Measurements from ENCODE around the gene ADAT3.

ADAT3 gene

DNA sequence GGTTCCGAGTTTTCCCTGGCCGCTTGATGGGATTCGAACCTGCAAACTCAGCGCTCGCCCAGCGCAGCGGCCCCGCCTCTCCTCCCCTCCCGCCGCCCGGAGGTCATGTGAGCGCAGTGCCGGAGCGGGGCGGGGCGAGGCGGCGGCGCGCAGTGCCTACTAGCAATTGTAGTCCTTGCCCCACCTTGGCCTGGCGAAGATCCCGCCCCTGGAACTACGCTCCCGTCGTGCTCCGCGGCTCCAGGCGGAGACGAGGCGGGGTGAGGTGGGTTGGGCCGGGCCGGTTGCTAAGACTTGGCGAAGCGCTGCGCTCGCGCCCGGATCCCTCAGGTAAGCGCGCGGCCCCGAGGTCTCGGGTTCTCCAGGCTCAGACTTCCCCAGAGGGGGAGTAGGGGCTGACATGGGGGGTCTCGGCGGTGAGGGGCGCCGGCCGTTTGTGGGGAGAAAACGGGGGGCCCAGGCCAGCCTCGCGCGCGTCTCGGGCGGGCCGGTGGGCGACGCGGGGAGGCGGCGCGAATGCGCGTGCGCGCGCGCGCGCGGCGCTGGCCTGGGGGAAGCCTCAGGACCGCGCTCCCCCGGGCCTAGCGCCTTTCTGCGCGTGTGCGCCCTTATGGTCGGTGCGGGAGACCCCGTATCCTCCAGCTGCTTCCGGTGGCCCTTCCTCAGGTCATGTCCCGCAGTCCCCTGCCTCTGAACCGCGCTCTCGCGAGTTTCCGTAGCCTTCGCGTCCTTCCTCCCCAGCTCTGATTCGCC, at the start of gene ADAT3, which contains the start of gene SCAMP4:
Gene ADAT3, plus strand, starts transcription at position 290 of the 753 bp plus-strand sequence. CDS start 6,649 bp downstream, outside the sequence.
Gene SCAMP4, plus strand, starts transcription at position 290 of the 753 bp plus-strand sequence. CDS start 9,621 bp downstream, outside the sequence.
- DNase-seq: peak; percentile 97

DNA sequence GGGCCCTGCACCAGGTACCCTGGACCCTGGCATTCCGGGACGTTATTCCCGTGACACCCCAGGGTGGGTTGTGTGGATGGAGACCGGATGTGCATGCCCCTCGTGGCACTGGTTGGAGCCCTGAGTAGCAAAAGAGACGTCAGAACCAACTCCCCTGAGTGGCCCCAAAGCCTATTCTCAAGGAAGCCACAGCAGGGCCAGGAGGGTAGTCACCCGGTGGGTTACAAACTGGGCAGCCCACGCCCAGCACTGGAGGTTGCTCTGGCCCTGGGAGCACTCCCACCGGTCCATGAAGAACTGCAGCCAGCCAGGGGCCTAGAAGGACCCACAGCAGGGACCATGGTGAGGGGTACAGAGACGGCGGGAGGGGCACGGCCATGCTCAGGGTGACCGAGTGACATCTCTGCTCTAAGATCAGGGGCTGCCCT, 49.4 kb upstream of the ADAT3 start:
- no peak for DNase-seq

DNA sequence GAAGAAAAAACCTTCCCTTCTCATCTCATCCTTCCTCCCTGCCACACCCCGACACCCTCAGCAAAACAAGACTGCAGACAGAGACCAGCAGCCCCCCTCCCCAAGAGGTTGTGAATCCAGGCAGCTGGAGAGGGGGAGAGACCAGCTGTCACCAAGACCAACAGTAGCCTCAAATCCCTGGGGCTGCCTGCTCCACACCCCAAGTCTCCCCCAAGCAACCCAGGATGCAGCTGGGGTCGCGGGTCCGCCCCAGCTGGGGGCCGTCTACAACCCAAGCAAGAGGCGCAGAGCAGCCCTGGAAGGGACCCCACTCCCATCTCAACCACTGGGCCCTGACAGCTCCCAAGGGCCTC, 48.9 kb upstream of the ADAT3 start:
- DNase-seq: no peak

DNA sequence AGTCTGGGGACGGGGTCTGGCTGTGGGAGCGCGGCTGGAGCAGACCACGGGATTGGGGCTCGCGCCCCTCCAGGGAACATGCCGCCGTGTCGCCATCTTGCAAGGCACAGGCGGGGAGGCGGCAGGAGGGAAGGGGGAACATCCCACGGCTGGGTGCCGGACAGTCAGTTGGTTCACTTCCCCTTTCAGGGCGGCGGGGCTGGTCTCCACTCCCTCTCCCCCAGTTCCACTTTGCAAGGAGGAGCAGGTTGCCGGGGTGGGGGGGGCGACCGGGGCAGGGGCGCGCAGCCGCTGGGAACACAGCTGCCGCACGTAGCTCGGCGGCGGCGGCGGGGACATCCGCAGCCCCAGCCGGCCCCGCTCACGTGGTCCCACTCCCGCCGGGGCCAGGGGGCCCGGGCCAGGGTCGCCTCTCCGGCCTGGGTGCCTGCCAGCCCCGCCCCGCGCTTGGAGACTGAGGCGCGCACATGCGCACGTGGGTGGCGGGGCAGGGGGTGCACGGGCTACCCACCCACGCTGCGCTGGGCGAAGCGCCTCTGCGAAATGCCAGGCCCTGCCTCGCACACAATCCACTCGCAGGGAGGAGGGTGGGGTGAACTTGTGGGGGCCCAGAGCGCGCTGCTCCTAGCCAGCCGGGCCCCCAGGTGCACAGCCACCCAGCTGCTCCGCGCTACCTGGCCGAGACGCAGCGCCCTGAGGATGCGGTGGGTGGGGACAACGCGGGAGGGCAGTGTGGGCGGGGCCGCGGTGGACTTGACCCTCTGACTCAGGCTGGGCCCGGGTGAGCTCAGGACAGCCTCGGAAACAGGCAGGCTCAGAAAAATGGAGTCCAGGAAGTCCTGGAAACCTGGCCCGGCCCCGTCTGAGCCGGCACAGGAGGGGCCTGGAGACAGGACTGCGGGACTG, 48.2 kb upstream of the ADAT3 start:
- DNase-seq: no peak

DNA sequence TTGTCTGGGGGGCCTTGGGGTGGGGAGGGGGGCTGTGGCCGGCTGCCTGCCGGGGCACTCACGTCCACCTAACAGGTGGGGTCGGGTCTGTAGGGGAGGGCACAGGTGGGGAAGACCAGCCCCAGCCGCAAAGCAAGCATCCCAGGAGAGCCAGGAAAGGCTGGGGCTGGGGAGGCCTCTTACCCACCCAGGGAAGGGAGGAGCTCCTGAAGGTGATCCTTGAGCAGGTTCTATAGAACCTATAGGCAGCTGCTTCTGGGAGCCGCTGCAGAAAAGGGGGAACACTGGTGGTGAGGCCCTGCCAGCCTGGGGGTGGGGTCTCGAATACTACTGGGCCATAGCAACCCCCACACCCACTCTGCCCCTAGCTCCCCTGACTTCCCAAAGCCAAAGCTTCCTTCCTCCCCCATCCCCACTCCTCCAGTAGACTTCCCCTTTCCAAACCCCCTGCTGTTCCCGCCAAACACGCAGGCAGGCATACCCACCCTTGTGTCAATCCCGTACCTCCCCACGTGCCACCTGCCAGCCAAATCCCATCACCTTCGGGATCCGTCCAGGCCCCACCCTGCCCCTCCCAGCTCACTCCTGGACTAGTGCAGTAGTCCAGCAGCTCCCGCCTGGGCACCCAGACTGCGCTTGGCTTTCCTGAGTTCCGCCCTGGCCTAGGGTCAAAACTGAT, 47.4 kb upstream of the ADAT3 start:
- DNase-seq: no peak

DNA sequence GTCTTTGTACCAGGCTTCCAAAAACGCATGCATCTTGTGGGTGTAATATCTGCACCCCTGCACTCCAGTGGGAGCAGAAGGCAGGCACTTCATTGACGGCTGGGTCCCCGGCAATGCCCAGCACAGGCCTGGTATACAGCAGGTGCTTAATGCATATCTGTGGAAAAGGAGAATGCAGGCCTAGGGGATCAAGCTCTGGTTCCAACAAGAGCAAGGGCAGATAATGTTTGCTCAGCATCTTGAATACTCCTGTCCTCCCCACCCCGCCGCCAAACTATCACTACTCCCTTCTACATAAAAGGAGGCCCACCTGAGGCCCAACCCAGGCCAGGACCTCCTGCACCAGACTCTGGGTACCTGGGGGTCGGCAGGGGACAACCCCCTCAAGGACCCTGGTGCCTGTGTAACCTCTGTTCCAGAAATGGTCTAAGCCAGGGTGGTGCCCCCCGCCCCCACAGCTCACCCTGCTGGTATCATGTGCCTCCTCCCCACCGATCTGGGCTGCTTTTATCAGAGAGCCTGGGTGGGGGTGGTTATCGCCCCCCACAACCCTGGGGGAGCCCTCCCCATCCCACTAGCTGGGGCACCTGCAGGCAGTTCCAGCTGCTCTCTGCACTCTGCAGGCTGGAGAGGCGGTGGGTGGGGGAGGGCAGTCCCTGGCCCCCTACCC, 46.7 kb upstream of the ADAT3 start:
- DNase-seq: no peak

DNA sequence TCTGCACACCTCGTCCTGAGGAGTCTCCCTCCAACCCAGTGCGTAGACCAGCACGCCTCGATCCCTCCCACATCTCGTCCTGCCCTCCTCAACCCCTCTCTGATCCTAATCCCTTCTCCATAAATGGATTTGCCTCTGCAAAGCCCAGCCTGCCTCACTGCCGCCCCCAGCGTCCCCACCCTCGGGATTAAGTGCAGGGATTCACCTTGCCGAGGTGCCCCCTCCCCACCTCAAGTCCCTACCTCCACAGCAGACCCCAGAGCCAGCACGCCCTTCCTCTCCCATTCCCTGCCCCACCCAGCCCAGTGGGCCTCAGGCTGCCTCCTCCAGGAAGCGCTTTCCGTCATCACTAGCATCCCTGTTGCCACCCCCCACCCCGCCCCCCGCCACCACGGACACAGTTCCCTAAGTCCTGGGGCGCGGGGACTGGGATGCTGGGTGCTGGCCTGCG, 45.8 kb upstream of the ADAT3 start:
- DNase-seq: no peak

DNA sequence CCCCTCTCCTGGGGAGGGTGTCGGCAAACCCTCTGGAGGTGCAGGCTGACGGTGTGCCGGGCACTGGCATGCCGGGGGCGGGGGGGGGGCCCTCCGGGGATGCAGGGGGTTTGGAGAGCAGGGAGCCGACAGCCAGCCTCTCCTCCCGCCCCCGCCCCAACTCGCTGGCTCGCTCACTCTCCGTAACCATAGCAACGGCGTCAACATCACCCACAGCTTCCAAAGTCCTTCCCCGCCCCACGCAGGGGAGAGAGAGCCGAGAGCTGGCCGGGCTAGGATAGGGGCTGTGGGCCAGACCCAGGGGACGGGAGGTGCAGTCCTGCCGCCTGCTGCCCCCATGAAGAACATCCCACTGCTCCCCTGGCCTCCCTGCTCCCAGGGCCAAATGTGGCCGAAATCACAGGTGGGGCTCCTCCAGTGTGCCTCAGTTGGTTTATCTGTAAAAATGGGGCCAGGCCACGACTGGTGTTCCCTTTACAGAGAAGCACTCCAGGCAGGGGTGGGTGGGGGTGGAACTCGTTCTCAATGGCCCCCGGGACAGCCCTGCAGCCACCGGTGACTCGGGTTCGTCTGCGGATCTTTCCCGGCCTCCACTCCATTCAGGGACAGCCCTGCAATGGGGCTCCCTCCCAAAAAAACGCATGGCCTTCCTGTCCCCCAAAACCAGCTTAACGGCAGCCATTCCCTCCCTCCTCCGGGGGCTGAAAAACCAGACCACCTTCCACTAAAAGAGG, 45.0 kb upstream of the ADAT3 start:
- DNase-seq: peak; percentile 22

DNA sequence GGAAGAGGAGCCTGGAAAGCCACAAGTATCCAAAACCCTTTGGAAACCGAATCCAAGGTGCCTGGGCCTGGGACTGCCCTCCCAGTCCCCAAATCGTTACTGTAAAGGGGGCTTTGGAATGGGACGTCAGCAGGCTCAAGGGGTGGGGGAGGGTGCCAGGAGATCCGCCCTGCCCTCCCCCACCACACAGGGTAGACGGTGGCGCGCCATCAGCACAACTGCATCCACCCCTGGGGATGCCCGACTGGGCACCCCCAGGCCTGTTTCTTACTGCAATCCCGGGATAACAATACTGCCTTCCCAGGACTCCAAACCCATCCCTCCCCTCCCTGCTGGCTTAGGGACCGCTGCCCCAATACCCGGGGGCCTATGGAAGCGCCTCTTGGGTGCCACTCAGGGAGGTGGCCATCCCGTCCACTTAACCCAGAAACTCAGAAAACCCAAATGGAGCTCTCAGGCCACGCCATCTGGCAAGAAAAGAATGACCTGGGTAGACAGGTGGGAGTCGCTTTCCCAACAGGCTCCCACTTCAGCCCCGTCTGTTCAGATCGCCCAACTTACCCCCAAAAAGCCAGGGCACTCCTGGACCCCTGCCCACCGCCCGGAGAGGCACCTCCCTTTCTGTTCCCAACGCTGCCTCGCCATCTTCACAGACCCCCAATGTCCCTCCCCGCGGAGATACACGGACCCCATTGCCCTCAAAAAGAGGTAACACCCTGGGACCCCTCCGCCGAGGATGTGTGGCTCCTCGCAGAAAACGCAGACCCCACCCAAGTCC, 44.2 kb upstream of the ADAT3 start:
- no peak for DNase-seq

DNA sequence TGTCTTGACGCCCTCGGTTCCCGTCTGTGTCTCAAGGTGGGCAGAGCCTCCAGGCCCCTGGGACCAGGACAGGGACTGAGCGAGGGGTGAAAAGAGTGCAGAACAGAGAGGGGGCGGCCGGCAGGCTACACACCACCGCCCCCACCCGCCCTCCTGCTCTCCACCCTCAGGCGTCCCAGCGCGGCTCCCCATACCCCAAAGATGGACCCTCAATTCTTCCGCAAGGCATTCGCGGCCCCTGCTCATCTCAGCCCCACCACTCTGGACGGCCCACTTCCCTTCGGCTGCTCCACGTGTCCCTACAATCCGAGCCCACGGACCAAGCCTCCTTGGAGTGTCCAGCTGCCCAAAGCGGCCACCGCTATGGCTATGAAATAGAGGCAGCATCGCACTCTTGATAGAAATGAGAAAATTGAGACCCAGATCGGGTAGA, 43.6 kb upstream of the ADAT3 start:
- no peak for DNase-seq

DNA sequence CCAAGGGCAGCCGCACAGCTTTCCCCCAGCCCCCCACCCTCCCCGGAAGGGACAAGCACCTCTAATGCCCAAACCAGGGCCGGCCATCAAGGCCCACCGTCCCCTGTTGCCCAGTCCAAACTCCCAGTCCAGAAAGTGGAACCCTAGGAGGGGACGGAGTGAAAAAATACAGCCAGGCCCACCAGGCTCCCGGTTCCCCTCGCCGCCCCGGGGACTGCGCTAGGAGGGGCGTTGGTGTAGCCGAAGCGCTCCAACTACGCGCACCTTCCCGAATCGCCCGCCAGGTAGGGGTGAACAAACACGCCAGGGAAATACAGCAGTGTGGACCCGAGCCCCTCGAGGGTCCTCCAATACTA, 43.2 kb upstream of the ADAT3 start:
- no peak for DNase-seq

DNA sequence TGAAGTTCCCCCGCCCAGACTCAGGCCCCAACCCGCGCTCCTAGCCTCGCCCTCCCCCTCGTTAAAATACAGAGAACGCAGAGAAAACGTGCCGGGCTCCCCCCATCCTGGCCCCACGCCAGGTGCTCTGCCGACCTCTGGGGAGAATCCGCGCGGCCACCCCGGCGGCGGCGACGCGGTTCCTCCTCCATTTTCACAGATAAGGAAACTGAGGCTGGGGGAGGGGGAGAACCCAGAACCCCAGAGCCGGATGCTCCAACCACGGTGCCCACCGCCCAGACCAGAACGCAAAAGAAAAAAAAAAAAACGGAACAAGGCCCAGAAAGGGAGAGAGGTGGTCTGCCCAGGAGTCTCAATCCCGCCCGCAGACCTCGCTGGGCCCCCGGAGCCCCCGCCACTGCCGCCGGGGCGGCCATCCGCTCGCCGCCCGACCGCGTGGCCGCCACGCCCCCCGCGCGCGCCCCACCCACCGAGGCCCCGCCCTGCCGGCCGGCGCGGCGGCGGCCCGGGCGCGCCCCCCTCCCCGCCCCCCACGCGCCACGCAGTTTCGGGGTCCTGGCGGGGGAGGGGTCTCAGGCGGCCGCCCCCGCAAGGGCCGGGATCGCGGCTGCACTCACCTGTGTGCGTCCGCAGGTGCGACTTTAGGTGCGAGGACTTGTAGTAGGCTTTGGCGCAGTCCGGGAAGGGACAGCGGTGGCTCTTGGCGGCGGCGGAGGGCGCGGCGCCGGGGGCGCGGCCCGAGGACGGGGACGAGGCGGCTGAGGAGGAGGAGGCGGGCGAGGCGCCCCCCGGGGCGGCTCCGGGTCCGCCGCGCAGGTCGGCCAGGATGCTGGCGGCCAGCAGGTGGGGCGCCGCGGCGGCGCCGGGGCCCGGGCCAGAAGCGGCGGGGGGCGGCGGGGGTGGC, 42.5 kb upstream of the ADAT3 start:
- no peak for DNase-seq

DNA sequence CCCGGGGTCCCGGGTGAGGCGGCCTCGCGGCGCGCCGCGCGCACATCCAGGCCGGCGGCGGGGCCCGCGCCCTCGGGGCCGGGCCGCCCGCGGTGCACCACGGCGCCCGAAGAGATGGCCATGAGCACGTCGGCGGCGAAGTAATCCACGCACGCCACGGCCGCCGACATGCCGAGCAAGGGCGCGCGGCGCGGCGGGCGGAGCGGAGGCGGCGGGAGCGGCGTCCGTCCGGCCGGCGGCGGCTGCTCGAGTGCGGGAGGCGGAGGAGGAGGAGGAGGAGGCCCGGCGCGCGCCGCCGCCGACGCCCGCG, 41.9 kb upstream of the ADAT3 start, which contains the start of gene KLF16:
Gene KLF16, minus strand, starts transcription at position 252 of the 310 bp plus-strand sequence. Its CDS starts 82 bp downstream, at position 170.
- DNase-seq: no peak

DNA sequence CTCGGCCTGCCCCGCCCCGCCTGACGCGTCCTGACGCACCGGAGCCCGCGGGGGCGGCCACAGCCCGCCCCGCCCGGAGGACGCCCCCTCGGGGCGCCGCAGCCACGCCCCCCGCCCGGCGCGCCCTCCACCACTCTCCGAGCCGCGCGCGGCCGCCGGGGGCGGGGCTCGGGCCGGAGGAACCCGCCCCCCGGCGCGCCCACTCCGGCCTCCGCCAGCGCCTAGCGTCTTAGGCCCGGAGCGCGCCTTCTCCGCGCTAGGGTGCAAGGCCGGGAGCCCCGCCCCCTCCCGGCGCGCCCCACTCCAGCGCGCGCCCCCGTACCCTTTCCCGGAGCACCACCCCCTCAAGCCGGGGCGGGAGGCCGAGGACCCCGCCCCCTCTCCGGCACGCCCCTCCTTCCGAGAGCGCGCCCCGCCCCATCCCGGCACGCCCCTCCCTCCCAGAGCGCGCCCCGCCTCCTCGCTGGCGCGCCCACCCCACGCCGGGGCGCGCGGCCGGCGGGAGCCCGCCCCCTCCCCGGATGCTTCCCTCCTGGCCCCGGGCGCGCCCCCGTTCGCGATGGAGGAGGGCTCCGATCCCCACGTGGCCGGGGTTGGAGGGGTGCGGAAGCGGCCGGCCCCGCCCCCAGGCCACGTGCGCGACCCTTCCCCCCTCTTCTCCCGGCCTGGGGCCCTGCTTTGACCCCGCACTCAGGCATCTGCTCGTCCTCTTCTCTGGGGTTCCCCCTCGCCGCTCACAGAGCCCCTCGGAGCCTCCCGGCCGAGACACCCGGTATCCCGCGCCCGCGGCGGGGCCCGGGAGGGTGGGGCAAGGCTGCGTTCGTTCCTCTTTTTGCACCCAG, 41.3 kb upstream of the ADAT3 start:
- DNase-seq: peak; percentile 92

DNA sequence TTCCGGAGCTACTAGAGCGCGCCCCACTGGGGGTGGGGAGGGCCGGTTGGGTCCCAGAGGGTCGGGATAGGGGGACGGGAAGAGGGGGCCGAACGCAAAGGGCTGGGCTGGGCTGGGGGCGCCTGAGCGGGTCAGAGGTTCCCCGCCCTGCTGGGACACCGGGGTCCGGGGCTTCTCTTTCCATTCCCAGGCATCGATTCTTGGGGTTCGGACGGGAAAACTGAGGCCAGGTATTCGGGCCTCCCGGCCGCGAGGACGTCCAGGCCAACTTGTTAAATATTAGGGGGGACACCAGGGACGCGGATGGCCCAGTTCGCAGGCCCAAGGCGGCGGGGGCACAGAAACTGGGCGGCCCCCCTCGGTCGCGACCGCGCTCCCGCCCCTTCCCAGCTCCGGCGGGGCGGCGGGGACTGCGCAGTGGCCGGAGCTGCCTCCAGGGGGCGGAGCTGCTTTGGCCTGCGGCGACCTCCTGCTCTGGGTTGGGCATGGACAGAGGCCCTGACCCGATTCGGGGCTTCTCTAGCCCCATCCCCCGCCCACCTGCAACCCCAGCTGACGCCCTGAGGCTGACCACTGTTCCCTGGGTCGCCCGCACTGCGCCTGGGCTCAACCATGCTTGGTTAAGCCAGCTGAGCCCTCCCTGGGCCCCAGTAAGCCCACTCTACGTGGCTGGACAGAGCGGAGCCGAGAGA, 40.6 kb upstream of the ADAT3 start:
- peak; percentile 56 for DNase-seq

DNA sequence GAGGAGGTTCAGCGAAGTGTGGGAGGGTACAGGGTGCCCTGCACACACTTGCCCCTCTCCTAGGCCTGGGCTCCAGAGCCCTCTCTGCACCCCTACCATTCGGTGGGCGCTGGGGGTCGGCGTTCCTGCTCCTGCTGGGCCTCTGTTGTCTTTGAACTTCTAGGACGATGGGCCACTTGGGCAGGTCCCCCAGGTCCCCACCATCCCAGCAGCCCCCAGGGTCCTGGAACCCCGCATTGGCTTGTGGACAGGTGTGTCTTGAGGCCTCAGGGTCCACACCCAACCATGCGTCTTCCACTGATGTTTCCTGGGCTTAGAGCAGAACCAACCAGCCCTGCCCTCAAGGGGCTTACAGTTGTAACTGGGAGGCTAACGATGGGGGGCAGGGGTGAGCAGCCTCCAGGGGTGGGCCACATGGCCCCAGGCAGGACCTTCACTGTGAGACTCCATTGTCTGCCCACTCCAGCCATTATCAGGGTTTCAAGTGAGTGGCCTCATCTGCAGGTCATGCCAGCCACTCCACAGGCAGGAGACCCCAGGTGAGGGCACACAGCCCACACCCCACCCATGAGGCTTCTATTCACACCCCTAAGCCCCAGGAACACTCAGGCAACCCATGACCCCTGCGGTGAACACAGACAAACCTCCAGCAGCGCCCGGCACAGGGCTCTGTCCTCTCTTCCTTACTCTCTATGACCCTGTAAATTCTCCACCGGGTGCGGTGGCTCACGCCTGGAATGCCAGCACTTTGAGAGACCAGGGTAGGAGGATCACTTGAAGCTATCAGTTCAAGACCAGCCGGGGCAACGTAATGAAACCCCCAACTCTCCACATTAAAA, 39.8 kb upstream of the ADAT3 start:
- DNase-seq: no peak

DNA sequence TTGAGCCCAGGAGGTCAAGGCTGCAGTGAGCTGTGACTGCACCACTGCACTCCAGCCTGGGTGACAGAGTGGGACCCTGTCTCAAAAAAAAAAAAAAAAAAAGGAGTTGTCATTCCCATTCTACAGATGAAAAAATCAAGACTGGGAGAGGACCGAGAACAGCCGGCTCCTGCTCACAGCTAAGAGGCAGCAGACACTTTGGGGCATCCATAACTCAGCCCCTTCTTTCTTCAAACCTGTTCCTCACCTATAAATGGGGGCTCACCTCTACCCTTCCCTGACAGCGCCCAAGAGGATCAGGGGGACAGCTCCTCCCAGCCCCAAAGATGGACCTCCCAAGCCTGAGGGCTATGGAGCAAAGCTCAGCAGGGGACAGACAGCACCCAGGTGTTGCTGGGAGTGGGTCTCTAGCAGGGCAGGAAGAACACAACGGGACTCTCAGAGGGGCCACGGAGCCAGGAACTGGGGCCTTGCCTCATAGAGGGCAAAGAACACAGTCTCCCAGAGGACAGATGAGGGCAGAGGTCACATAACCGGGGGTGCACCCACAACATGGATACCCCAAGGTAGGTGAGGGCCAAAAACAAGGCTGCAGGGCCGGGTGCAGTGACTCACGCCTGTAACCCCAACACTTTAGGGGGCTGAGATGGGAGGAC, 38.4 kb upstream of the ADAT3 start:
- no peak for DNase-seq
